ENCODE data around the gene LDHAL6A. TPM values are rescaled to one million over a fixed set of nuclear protein-coding genes. Genes with fewer than 3 reads are reported as not detected.
"Not testable (repeated sequence)": the region's sequence is repeated elsewhere in the genome, so short reads cannot be mapped to it uniquely, and the experiment has no call there.

The LDHAL6A gene
- total RNA-seq = not detected

DNA sequence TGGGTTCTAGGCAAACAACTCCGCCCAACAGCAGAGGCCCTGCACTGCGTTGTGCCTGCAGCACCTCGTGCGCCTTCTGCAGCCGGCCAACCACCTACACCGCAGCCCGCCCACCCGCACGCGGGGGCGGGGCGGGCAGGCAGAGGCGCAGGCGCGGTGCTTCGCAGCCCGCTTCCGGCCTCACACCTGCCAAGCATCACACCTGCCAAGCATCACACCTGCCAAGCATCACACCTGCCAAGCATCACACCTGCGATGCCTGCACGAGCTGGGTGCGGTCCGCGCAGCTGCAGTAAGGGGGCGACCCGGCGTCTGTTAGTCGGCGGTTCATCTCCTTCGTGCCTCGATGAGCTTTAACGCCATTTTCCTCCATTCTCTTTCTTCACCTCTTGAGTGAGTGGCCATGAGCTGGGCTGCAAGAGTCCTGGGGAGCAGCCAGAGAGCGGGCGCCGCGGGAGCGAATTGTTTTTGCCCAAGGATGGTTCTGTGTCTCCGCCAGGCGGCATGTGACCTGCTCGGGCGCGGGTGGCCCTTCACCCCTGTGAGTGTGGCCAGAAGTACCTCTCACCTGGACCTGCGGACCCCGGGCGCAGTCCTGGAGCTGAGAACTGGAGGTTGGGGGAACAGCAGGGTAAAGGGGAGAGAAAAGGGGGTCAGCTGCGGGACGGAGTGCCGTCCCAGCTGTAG, at the start of gene LDHAL6A:
Gene LDHAL6A, plus strand, starts transcription at position 171 of the 687 bp plus-strand sequence. CDS start 825 bp downstream, outside the sequence.
- Histone ChIP-seq H3K36me3 (no peaks in the 10 kb centered on the region), H3K4me1 (no peaks in the 10 kb centered on the region), H3K4me3 (no peak within 1 kb of the TSS), H3K27me3 (peaks cover 0 to 31% (median 0%) of the 10 kb centered on the region in 4 donors), H3K27ac (no peak within 1 kb of the TSS), H3K9me3 (no peaks in the 10 kb centered on the region)
- intact Hi-C loops (cut with DNase I) = no loop called here
- 62 to 70% methylated on average over 19 to 34 of the region's 47 CpGs for WGBS, 2 donors
- TF ChIP-seq POLR2A (IDR thresholded peaks at IDR 0.05) = no peak
- TF ChIP-seq, protein P1, sequence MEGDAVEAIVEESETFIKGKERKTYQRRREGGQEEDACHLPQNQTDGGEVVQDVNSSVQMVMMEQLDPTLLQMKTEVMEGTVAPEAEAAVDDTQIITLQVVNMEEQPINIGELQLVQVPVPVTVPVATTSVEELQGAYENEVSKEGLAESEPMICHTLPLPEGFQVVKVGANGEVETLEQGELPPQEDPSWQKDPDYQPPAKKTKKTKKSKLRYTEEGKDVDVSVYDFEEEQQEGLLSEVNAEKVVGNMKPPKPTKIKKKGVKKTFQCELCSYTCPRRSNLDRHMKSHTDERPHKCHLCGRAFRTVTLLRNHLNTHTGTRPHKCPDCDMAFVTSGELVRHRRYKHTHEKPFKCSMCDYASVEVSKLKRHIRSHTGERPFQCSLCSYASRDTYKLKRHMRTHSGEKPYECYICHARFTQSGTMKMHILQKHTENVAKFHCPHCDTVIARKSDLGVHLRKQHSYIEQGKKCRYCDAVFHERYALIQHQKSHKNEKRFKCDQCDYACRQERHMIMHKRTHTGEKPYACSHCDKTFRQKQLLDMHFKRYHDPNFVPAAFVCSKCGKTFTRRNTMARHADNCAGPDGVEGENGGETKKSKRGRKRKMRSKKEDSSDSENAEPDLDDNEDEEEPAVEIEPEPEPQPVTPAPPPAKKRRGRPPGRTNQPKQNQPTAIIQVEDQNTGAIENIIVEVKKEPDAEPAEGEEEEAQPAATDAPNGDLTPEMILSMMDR (IDR thresholded peaks at IDR 0.05) = no peak
- no peak for DNase-seq

DNA sequence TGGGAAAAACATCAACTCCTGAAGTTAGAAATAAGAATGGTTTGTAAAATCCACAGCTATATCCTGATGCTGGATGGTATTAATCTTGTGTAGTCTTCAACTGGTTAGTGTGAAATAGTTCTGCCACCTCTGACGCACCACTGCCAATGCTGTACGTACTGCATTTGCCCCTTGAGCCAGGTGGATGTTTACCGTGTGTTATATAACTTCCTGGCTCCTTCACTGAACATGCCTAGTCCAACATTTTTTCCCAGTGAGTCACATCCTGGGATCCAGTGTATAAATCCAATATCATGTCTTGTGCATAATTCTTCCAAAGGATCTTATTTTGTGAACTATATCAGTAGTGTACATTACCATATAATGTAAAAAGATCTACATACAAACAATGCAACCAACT, 48.3 kb upstream of the LDHAL6A start:
- H3K36me3 ChIP-seq = peaks cover 39 to 69% (median 47%) of the 10 kb centered on the region in 3 donors
- intact Hi-C loops (cut with DNase I) = not testable (repeated sequence)

DNA sequence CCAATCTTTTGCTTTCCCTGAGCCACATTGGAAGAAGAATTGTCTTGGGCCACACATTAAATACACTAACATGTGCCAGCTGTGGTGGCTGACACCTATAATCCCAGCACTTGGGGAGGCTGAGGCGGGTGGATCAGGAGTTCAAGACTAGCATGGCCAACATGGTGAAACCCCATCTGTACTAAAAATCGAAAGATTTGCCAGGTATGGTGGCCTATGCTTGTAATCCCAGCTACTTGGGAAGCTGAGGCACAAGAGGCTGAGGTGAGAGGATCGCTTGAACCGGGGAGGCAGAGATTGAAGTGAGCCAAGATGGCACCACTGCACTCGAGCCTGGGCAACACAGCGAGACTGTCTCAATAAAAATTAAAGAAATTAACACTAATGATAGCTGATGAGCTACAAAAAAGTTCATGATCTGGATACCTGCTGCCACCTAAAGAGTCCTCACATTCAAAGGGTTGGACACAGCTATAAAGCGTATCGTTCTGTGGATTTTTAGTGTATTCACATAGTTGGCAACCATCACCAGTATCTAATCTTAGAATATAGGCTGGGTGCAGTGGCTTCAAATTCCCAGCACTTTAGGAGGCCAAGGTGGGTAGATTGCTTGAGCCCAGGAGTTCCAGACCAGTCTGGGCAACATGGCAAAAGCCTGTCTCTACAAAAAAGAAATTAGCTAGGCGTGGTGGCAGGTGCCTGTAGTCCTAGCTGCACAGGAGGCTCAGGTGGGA, 46.9 kb upstream of the LDHAL6A start:
- WGBS, 2 donors = 89 to 95% methylated on average over 9 of the region's 9 CpGs
- no peaks in the 10 kb centered on the region for H3K9me3 ChIP-seq
- no peak overlapping the region for H3K27ac ChIP-seq
- H3K4me3 ChIP-seq = no peak overlapping the region
- DNase-seq = no peak
- intact Hi-C loops (cut with DNase I) = no loop called here
- TF ChIP-seq POLR2A (IDR thresholded peaks at IDR 0.05) = no peak
- TF ChIP-seq, protein P1 (IDR thresholded peaks at IDR 0.05) = no peak
- peaks cover 0 to 23% (median 0%) of the 10 kb centered on the region in 3 donors for H3K4me1 ChIP-seq
- no peaks in the 10 kb centered on the region for H3K27me3 ChIP-seq
- H3K36me3 ChIP-seq = peaks cover 34 to 55% (median 35%) of the 10 kb centered on the region in 3 donors

More for the DNA sequence above, 48.3 kb upstream of the LDHAL6A start:
- H3K27me3 ChIP-seq, H3K9me3 ChIP-seq, H3K27ac ChIP-seq, H3K4me3 ChIP-seq, DNase-seq: not testable (repeated sequence)
- 23 to 53% methylated on average over 3 of the region's 3 CpGs for WGBS, 2 donors
- H3K4me1 ChIP-seq = peaks cover 0 to 23% (median 0%) of the 10 kb centered on the region in 3 donors

DNA sequence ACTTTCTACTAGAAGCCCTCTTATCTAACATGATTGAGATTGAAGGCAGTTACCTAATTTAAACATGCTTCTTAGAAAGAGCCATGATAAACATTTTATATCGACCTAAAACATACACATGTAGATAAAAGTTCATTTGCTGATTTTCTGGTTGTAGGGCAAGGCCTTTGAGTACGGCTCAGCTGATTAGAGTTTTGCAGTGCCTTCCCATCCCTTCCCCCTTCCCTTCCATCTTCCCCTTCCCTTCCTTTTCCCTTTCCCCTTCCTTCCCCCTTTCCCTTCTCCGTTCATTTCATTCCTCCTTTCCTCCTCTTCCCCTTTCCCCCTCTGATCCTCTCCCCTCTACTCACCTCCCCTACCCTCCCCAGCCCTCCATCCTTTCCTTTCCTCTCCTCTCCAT, 39.2 kb upstream of the LDHAL6A start:
- 77 to 82% methylated on average over 3 of the region's 3 CpGs for WGBS, 2 donors
- H3K27ac ChIP-seq = no peak overlapping the region
- H3K4me3 ChIP-seq = no peak overlapping the region
- no peaks in the 10 kb centered on the region for H3K27me3 ChIP-seq
- peaks cover 0 to 10% (median 0%) of the 10 kb centered on the region in 3 donors for H3K4me1 ChIP-seq
- H3K36me3 ChIP-seq = no peaks in the 10 kb centered on the region
- no peaks in the 10 kb centered on the region for H3K9me3 ChIP-seq
- intact Hi-C loops (cut with DNase I) = no loop called here
- no peak for DNase-seq
- TF ChIP-seq POLR2A (IDR thresholded peaks at IDR 0.05) = no peak
- TF ChIP-seq, protein P1 (IDR thresholded peaks at IDR 0.05) = no peak

DNA sequence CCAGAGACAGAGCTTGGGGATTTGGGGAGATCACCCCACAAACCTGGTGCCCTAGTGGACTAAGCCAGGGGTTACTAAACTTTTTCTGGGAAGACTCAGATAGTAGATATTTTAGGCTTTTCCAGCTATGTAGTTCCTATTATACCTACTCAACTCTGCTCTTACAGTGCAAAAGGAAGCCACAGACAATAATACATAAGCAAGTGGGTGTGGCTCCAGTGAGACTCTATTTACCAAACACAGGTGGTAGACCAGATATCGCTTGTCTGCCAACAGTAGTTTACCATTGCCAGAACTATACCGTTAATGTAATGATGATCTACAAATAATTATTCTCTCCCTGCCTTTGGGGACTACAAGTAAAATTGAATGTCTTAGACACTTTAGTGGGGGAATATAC, 36.6 kb upstream of the LDHAL6A start:
- WGBS, 2 donors = 60 to 65% methylated on average over 2 of the region's 2 CpGs
- Histone ChIP-seq H3K36me3 (no peaks in the 10 kb centered on the region), H3K4me3 (no peak overlapping the region), H3K4me1 (no peaks in the 10 kb centered on the region), H3K9me3 (no peaks in the 10 kb centered on the region), H3K27ac (no peak overlapping the region), H3K27me3 (no peaks in the 10 kb centered on the region)
- TF ChIP-seq POLR2A (IDR thresholded peaks at IDR 0.05) = no peak
- TF ChIP-seq, protein P1 (IDR thresholded peaks at IDR 0.05) = no peak
- no peak for DNase-seq
- intact Hi-C loops (cut with DNase I) = no loop called here
